ENCODE measurements around the gene GEN1.

GEN1 gene

DNA sequence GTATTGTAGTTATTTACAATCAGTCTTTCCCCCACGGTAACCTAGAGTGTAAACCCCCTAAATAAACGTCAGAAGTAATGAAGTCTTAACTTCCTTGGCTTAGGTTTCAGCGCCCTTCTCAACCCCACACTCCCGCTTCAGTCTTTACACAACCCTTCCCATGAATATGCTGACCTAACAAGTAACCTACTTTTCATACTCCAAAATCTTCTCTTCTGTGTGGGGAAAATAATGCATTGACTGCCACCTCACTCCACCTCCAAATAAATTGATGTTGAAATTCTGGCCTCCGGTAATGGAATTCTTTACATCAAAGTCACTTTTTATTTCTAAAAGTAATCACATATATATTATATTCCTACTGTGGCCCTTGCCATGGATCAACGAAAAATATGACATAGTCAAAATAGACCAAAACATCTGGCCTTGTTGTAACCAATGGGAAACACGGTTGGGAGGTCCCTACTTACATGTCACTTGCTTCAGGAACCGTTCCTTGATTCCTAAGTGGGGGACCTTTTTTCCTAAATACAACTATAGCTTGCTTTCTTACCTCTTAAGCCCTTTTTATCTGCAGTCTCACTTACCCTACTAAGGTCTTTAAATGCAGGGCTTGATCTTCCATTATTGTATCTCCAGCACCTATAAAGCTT lies 961 bp downstream of the GEN1 start:
- peak; percentile 32 for DNase-seq

GRCh38 chr2:17756668-17757067 lies 2.7 kb downstream of the GEN1 start:
- DNase-seq = no peak

DNA sequence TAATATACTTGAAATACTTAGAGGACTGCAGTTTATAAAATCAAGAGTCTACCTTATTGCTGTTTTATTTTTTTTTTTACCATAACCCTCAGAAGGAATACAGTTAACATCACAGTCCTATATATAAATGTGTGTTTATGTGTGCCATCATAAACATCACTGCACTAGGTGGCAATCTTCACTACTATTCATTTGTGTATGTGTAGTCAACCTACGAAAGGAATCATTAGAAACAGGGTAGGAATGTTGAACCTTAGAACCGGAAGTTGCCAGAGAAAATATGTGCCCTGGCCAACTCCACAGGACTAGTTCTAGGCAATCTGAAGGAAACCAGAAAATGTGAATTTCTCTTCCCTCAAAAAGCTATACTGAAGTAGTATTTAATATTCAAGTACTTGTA lies 3.4 kb downstream of the GEN1 start:
- no peak for DNase-seq

DNA sequence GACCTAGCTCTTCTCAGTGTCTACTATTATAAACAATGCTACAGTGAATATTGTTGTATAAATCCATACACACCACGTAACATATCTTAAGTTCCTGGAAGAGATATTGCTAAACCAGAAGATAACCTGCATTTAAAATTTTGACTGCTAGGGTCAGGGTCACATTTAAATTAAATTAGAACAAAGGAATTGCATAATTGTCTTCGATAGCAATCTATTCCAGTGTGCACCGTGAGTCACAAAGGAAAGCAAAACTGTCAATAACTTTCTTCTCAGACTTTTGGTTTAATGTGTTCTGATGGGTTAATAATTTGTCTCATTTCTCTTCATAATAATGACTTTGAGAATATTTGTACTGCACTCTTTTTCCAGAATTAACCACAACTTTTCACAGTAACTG lies 4.2 kb downstream of the GEN1 start:
- peak; percentile 28 for DNase-seq

DNA sequence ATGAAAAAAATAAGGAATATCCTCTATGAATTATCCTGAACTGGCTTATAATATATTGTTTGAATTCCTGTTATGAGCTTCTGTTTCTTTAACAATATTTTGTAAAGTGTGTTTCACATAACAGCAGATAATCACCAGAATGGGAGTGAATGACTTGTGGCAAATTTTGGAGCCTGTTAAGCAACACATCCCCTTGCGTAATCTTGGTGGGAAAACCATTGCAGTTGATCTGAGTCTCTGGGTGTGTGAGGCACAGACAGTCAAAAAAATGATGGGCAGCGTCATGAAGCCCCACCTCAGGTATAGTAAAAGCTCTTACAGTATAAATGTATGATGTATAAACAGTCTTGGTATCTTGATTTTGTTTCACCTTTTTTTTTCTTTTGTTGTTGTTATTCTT lies 5.9 kb downstream of the GEN1 start:
- peak; percentile 58 for DNase-seq

DNA sequence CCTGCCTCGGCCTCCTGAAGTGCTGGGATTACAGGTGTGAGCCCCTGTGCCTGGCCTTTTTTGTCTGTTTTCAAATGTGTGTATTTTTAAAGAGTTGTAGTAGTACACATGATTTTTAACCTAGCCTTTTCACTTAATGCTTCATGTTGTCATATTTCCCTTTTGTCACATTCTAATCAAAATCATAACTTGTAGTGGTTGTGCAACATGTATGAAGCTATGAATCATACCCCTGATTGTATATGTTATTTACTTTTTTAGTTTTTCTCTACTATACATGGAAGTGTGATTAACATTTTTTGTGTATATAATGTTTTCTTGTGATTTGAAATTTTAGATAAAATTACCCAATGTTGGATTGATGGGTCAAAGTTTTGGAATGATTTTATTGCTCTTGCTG lies 8.5 kb downstream of the GEN1 start:
- peak; percentile 53 for DNase-seq

DNA sequence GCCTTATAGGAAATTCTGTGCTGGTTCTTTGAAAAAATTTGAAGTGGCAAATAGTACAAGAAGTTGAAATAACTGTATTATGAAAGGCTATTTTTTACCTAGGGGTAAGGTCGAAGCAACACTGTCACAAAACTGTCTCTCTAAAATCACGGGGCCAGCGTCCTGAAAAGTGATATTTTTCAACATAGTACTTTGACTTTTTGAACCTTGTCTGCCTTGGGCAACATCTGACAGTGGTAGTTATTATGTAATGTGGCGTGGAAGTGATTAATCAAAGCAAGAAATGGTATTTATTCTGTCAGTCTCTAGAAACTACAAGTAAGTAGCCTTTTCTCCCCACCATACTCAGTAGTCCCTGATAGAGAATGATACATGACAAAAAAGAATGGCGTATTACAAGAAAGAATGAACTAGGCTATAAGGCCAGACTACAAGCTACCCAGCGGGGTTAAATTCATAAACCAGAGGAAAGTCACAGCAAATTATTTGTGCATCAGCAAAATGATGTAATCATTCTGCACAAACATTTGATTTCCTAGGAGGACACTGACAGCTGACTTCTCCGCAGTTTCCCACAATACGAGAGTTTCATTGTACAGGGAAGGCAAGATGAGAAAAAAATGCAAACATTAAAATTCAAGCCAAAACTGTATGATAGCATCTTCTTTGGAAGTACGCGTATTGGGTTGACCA lies 9.8 kb downstream of the GEN1 start:
- DNase-seq = peak; percentile 63

DNA sequence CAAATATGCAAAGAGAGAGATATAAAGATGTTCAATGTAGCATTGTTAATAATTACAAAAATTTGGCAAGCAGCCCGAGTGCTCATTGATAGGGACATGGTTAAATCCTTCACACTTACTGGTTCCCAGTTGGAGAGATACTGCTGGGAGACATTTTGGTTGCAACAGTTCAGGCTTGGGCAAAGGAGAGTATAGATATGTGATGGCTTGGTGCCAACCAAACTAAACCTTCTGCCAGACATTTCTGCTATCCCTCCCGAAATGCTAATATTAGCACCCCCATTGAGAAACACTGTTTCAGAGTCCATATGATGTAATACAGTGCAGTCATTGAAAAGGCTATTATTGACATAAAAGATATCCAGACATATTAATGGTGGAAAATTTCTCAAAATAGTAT lies 11.5 kb downstream of the GEN1 start:
- DNase-seq = no peak

DNA sequence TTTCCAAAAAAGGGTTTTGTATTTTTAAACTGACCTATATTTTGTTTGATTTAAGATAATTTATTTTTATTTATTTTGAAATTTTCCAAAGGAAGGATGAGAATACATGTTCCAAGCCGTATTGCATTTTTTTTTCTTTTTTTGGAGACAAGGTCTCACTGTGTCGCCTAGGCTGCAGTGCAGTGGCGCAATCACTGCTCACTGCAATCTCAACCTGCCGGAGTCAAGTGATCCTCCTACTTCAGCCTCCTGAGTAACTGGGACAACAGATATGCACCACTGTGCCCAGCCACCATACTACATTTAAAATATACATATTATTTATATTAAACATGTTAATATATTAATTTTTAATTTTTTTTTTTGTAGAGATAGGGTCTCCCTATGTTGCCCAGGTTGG lies 15.0 kb downstream of the GEN1 start:
- no peak for DNase-seq

- no peak for DNase-seq
Observed at GRCh38 chr2:17771956-17772355, 18.0 kb downstream of the GEN1 start.

- no peak for DNase-seq
Observed at GRCh38 chr2:17772532-17772931, 18.6 kb downstream of the GEN1 start.

DNA sequence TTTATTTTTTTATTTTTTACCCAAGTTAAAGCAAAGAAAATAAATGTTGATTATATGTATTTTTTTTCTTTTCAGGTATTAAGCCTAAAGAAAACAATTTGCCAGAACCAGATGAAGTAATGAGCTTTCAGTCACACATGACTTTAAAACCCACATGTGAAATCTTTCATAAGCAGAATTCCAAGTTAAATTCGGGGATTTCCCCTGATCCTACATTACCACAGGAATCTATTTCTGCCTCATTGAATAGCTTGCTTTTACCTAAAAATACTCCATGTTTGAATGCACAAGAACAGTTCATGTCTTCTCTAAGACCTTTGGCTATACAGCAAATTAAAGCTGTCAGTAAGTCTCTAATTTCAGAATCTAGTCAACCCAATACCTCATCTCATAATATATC lies 26.6 kb downstream of the GEN1 start:
- no peak for DNase-seq

- DNase-seq = no peak
Observed at GRCh38 chr2:17781482-17781881, 27.5 kb downstream of the GEN1 start.

DNA sequence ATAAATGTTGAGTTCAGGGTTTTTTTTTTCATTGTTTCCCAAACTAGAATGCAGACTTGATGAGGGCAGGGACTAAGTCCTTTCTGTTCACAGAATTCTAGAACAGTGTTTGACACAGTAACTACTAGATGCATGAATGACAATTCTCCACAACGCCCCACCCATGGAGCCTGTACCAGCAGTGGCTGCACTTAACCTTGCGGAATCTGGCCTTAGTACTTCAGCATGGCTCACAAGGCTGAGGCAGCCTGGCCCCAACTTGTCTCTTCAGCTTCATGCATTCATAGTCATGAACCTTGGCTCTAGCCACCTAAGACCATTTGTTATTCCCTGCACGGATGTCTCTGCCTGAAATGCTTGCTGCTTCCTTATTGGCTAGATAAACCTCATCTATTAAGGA lies 32.8 kb downstream of the GEN1 start:
- no peak for DNase-seq

DNA sequence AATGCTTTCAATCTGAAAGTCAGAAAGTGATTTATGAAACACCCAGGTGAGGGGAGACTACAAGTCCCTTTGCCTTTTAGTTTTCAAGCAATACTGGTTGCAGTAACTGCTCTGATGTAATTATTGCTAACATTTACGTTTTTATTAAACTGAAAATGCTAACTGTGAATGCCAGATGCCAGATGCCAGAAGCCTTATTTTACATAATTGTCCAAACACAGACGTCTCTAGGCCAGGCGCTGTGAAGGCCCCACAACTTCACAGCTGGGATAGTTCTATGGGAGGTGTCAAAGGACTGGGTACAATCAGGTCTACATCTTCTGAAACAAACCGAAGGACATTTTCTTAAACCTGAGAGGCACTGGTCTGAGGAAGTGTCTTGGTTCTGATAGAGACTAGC lies 34.8 kb downstream of the GEN1 start:
- no peak for DNase-seq

- DNase-seq = no peak
Observed at GRCh38 chr2:17790536-17790935, 36.6 kb downstream of the GEN1 start.

GRCh38 chr2:17791121-17791816 lies 37.3 kb downstream of the GEN1 start:
- no peak for DNase-seq

DNA sequence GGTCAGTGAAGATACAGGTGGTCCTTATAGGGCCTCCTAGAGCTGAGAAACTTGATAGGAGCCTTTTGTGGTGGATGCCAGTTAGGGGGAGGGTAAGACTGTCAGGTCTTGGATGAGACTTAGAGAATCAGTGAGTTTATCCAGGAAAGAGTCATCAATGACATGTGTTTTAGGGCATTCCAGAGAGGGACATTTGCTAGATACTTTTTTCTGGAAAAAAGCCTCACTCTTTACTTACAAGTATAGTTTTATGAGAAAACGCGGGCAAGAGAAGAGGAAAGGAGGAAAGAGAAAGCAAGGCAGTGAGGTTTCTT lies 37.8 kb downstream of the GEN1 start:
- no peak for DNase-seq

- DNase-seq = peak; percentile 21
Observed at GRCh38 chr2:17792515-17792914, 38.6 kb downstream of the GEN1 start.

DNA sequence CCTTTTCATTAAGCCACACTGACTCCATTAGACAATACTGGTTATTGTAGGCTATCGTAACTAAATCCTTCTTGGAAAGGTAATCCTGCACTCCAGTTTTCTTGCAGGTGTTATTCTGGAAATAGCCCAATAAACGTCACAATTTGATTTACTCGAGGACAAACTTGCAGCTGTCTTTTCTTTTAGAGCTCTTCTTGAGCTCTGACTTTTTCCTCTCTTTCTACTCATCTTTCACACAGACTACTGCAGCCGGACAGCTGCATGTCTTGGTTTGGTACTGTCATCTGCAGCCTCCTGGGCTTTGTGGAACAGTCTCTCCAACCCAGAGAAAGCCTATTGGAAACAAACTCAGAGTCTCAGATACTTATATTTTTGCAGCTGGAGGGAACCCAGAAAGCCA lies 39.4 kb downstream of the GEN1 start:
- DNase-seq = no peak

DNA sequence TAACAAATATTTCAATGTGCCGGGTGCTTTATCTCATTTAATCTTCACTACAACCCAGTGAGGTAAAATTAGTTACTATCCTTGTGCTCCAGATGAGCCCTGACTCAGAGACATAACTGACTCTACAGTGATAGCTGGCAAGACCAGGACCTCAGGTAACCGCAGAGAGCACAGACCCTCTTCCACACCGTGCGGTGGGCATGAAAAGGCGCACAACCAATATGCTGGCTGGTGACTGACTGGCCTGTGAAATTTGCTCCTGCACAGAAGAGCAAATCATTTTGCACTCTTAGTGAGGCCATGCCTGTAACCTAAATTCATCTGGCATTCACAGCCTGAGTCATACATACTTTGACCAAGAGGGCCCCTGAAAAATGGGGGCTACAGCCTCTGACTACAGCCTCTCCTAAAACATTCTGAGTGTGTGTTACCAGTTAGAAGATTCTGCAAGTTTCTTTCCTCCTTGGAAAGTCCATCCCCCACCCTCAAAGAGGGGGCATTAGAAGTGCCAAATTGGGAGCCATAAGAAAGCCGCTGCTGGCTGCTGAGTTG lies 39.9 kb downstream of the GEN1 start:
- DNase-seq = no peak

DNA sequence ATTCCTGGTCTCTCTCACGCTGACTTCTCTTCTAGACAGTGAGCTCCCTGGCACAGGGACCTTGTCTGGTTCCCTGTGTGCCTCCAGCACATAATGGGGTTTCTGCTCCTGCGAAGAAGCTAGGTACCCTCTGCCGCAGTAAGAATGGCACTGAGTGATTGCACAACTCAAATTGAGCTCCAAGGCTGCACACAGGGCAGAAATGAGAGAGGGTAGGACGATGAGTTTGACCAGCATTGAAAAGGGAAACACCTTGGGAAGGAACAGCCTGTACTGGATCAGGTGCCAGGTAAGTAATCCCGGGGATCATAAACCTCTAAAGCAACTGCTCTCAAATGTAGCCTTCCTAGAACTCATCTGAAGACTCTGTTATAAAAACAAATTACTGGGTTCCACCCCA lies 41.4 kb downstream of the GEN1 start:
- no peak for DNase-seq

DNA sequence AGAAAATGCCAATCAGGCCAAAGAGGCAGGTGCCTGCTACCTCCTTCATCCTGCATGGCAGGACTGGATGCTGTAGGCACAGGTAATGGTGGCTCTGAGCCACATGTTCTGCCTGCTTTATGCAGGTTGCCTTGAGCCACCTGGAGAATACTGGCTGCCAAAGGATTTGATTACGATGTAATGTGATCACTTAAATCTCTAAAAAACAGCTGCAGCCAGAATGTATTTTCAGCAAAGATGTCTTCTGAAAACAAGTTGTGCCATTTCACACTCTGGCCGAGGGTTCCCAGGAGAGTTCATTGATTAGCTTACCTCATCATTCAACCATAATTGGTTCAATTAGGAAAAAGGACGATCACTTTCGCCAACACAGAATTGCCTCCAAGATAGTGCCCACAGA lies 44.4 kb downstream of the GEN1 start:
- no peak for DNase-seq
